ENCODE results near the gene EXOC2.
"Not testable (repeated sequence)": the region's sequence is repeated elsewhere in the genome, so short reads cannot be mapped to it uniquely, and the experiment has no call there.

- not testable (repeated sequence) for TF ChIP-seq POLR2A (IDR thresholded peaks at IDR 0.05; ENCODE audit: low read depth, low read length); TAF1 (IDR thresholded peaks at IDR 0.05; ENCODE audit: borderline replicate concordance, low read depth, low read length); POLR2AphosphoS5 (IDR thresholded peaks at IDR 0.05; ENCODE audit: low read depth, low read length)
Observed at GRCh38 chr6:561335-561734, 131.6 kb downstream of the EXOC2 start.

All from GM12892 (cell line).